ENCODE data around the gene PSMD11. TPM values are rescaled to one million over a fixed set of nuclear protein-coding genes. Genes with fewer than 3 reads are reported as not detected.

PSMD11 gene
- total RNA-seq, 1 experiment from 2014 or later: 169 TPM

- Histone ChIP-seq H3K27me3 (ENCODE audit: insufficient read depth, low read length) (no peaks in the 10 kb centered on the region), H3K27ac (ENCODE audit: insufficient read length, low read depth, low read length) (no peak overlapping the region), H3K79me2 (ENCODE audit: insufficient read depth, low read length) (peaks cover 2% of the 10 kb centered on the region; the same call in 1 of the 2 replicates), H3K23me2 (ENCODE audit: insufficient read length, low read depth, low read length, poor library complexity, severe bottlenecking) (no peaks in the 10 kb centered on the region), H2BK12ac (ENCODE audit: insufficient read length, low read depth, low read length) (no peak overlapping the region), H3K79me1 (ENCODE audit: insufficient read depth, low read depth, low read length, poor library complexity, severe bottlenecking) (peaks cover 11% of the 10 kb centered on the region), H2AFZ (ENCODE audit: low read length) (no peak overlapping the region), H2AK5ac (ENCODE audit: insufficient read length, low read length) (no peak overlapping the region), H3T11ph (ENCODE audit: low read length) (no peak overlapping the region), H4K91ac (ENCODE audit: insufficient read length, low read depth, low read length) (no peak overlapping the region), H4K5ac (ENCODE audit: insufficient read length, low read depth, low read length) (no peak overlapping the region), H3K56ac (ENCODE audit: insufficient read length, low read depth, low read length) (no peak overlapping the region), H3K4ac (ENCODE audit: low read depth, low read length) (no peak overlapping the region), H3K4me1 (ENCODE audit: insufficient read depth, low read length) (no peaks in the 10 kb centered on the region), H3K9ac (ENCODE audit: extremely low read depth, insufficient read length, low read length) (no peak overlapping the region), H2BK15ac (ENCODE audit: low read depth, low read length) (no peak overlapping the region), H4K8ac (replicated peaks; ENCODE audit: insufficient read length, low read depth, low read length) (no peak overlapping the region), H3K9me3 (ENCODE audit: control insufficient read depth, low read depth, low read length) (no peaks in the 10 kb centered on the region), H4K20me1 (ENCODE audit: control insufficient read depth, insufficient read depth, insufficient read length) (no peaks in the 10 kb centered on the region), H3K14ac (ENCODE audit: insufficient read depth, low read length) (no peak overlapping the region), H2BK20ac (ENCODE audit: low read depth, low read length, poor library complexity, severe bottlenecking) (no peak overlapping the region), H3K23ac (ENCODE audit: insufficient read length, low read depth, low read length) (no peak overlapping the region), H2BK5ac (ENCODE audit: insufficient read length, low read length) (no peak overlapping the region), H3K18ac (ENCODE audit: insufficient read length, low read depth, low read length) (no peak overlapping the region), H2BK120ac (ENCODE audit: low read depth, low read length, poor library complexity, severe bottlenecking) (no peak overlapping the region), H3K4me2 (ENCODE audit: insufficient read depth, insufficient read length, low read length) (no peak overlapping the region)
- H3K4me3 Mint-ChIP-seq: no peak overlapping the region
- H3K36me3 Mint-ChIP-seq (ENCODE audit: insufficient read depth in 1 of 3, low read depth in 3 of 3): peaks cover 58 to 90% (median 78%) of the 10 kb centered on the region in 3 experiments
- peaks cover 2 to 3% of the 10 kb centered on the region in 2 experiments; a peak in 2 of 4 replicates for H3K4me1 Mint-ChIP-seq
- no peak for DNase-seq
- H3K27ac Mint-ChIP-seq: no peak overlapping the region
- no CpG with 5 or more reads among the region's 2 CpGs for WGBS (ENCODE audit: extremely low coverage, insufficient read length, low lambda C conversion rate)
- TF ChIP-seq, protein P1, sequence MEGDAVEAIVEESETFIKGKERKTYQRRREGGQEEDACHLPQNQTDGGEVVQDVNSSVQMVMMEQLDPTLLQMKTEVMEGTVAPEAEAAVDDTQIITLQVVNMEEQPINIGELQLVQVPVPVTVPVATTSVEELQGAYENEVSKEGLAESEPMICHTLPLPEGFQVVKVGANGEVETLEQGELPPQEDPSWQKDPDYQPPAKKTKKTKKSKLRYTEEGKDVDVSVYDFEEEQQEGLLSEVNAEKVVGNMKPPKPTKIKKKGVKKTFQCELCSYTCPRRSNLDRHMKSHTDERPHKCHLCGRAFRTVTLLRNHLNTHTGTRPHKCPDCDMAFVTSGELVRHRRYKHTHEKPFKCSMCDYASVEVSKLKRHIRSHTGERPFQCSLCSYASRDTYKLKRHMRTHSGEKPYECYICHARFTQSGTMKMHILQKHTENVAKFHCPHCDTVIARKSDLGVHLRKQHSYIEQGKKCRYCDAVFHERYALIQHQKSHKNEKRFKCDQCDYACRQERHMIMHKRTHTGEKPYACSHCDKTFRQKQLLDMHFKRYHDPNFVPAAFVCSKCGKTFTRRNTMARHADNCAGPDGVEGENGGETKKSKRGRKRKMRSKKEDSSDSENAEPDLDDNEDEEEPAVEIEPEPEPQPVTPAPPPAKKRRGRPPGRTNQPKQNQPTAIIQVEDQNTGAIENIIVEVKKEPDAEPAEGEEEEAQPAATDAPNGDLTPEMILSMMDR (conservative IDR thresholded peaks at IDR 0.05): no peak
- no peaks in the 10 kb centered on the region for H3K27me3 Mint-ChIP-seq (ENCODE audit: low read depth)
- no peaks in the 10 kb centered on the region for H3K9me3 Mint-ChIP-seq
These were observed 7.6 kb downstream of the PSMD11 start for GRCh38 chr17:32451879-32452278.
